ENCODE results near the gene CDSN. TPM values are rescaled to one million over a fixed set of nuclear protein-coding genes. Genes with fewer than 3 reads are reported as not detected.

CDSN gene
- total RNA-seq, 1 experiment from 2014 or later = 0.12 TPM

GRCh38 chr6:31110825-31111582 lies 9.2 kb downstream of the CDSN start:
- ATAC-seq (no peak), DNase-seq (ENCODE audit: low read depth, low spot score) (no peak)
- POLR2A ChIA-PET = no interaction called here
- no peaks in the 10 kb centered on the region for H3K36me3 ChIP-seq (ENCODE audit: control insufficient read depth in 1 of 2, insufficient read depth in 2 of 2, low read length in 2 of 2)
- no peak for TF ChIP-seq POLR2AphosphoS5 (IDR thresholded peaks at IDR 0.05; ENCODE audit: low read depth, low read length)
- no peak for TF ChIP-seq SIN3A (IDR thresholded peaks at IDR 0.05; ENCODE audit: low read depth)
- no peak for TF ChIP-seq REST (IDR thresholded peaks at IDR 0.05; ENCODE audit: low read depth)
- no peak for TF ChIP-seq CBX3 (IDR thresholded peaks at IDR 0.05; ENCODE audit: low read depth)
- no peak for TF ChIP-seq ZNF274 (IDR thresholded peaks at IDR 0.05; ENCODE audit: low read depth, low read length)
- no peak for TF ChIP-seq CEBPB (IDR thresholded peaks at IDR 0.05; ENCODE audit: low read depth)
- TF ChIP-seq EZH2phosphoT487 (IDR thresholded peaks at IDR 0.05; ENCODE audit: borderline replicate concordance) = no peak
- TF ChIP-seq POLR2A (IDR thresholded peaks at IDR 0.05; ENCODE audit: borderline replicate concordance, extremely low read depth, insufficient read depth, insufficient read length) = no peak
- no peak for TF ChIP-seq EZH2 (IDR thresholded peaks at IDR 0.05)
- TF ChIP-seq ZBTB33 (IDR thresholded peaks at IDR 0.05; ENCODE audit: extremely low read depth, insufficient replicate concordance, low read length) = no peak
- H3K9me2 ChIP-seq (ENCODE audit: insufficient read depth) = no peaks in the 10 kb centered on the region
- H3K27ac ChIP-seq (ENCODE audit: low read depth, low read length) = no peak overlapping the region
- H3K4me3 ChIP-seq (replicated peaks in 1 of 2; ENCODE audit: low read depth in 1 of 2, low read length in 2 of 2) = no peak overlapping the region
- H3K4me2 ChIP-seq (ENCODE audit: low read length) = no peak overlapping the region
- no TSS peak for BruUV-seq (replicated peaks)
- H4K20me1 ChIP-seq (ENCODE audit: insufficient read depth) = no peaks in the 10 kb centered on the region
- RAD21 ChIA-PET (ENCODE audit: low non-redundant PET in 1 of 2, low total read pairs in 2 of 2, uncharacterized antibody in 2 of 2, unreplicated experiment in 2 of 2) = no interaction called here
- no peak overlapping the region for H3K9ac ChIP-seq (ENCODE audit: low read length)
- H3K79me2 ChIP-seq (ENCODE audit: insufficient read depth, low read length) = peaks cover 4% of the 10 kb centered on the region; the same call in 1 of the 2 replicates
- H2AFZ ChIP-seq (ENCODE audit: low read depth, low read length, poor library complexity, severe bottlenecking) = no peak overlapping the region
- CTCF ChIA-PET = interaction anchor here (1.0 kb wide), 1 partner anchor 24 kb away, joined by 3 read pairs; no protein-coding TSS in a partner anchor
- peaks cover 29 to 50% of the 10 kb centered on the region in 2 experiments for H3K4me1 ChIP-seq (ENCODE audit: control insufficient read depth in 1 of 2, insufficient read depth in 2 of 2, low read length in 2 of 2)
- intact Hi-C loops (cut with micrococcal nuclease) = no loop called here
- H3K9me3 ChIP-seq (ENCODE audit: control insufficient read depth in 1 of 2, insufficient read depth in 1 of 2, low read depth in 1 of 2, low read length in 2 of 2) = no peaks in the 10 kb centered on the region
- no peaks in the 10 kb centered on the region for H3K27me3 ChIP-seq (ENCODE audit: insufficient read depth, low read length)
